HG03039 (cell line): ENCODE measurements around the gene SNX20.

Source experiments
- ATAC-seq: cut with Tn5 transposase; IDR thresholded peaks from one replicate; pipeline ENCODE4 v1.9.1; 2021; ENCODE audit warnings: mild to moderate bottlenecking, moderate library complexity; ENCODE audit not compliant: unreplicated experiment

SNX20 gene

DNA sequence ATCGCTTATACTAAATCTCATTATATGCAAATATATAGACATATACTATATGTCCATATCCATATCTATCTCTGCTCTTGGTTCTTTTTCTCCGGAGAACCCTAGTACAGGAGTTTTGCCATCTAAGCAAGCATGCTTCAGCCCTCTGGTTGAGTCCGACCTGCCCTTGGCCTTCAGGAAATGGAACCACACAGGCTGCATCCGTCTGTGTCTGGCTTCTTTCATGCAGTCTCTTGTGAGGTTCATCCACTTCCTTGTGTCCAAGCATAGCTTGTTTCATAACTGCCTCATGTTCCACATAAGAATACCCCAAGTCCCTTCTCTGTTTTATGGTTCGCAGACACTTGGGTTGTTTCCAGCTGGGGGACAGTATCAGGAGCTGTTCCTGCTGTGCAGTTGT, 16.8 kb downstream of the SNX20 start:
- no peak for ATAC-seq

DNA sequence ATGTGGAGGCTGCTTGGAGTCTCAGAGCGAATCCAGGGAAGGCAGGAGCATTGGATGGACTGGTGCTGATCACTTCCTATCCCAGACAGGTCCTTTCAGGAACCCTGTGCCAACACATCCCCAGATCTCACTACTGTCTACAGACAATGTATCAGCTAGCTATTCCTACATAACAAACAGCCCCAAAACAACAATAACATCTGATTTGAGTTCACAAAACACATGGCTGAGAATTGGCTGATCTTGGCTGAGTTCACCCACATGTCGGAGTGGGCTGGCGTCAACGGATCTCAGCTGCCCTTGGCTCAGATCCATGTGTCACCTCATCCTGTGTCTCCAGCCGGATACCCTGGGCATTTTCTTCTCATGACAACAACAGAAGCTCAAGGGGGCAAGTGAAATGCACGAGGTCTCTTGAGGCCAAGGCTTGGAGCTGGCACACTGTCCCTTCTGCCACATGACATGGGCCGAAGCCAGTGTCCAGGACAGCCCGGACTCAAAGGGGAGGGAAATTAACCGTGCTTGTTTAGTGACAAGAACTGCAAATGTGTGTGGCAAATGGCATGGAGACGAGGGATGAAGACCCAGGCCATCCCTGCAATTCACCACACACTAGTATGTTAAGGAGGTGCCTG, 18.7 kb downstream of the SNX20 start:
- ATAC-seq: no peak

DNA sequence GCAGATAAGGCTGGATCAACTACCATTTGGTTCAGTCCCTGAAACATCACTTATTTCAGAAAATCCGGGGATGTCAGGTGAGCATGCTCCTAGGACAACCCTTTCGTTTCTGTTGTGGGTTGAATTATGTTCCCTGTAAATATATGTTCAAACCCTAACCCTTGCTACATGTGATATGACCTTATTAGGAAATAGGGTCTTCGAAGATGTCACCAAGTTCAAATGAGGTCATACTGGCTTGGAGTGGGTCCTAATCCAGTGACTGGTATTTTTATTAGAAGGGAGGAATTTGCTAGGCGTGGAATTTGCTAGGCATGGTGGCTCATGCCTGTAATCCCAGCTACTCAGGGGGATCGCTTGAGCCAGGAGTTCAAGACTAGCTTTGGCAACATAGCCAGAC, 21.3 kb downstream of the SNX20 start:
- no peak for ATAC-seq

DNA sequence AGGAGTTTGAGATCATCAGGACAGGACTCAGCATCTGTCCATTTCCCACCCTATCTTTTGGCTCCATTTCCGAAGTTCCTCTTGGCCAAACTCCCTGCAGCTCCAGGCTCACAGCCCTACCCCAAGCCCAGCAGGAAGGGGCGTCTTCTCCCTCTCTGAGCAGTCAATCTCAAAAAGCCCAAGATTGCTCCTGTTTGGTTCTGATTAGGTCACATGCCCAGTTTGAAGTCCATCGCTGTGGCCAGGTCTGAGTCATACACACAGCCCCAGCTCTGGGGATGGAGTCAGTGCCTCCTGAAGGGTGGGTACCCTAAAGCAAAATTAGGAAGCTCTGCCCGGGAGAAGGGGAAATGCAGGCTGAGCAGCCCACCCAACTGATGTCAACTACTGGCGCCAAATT, 23.9 kb downstream of the SNX20 start:
- ATAC-seq: no peak

DNA sequence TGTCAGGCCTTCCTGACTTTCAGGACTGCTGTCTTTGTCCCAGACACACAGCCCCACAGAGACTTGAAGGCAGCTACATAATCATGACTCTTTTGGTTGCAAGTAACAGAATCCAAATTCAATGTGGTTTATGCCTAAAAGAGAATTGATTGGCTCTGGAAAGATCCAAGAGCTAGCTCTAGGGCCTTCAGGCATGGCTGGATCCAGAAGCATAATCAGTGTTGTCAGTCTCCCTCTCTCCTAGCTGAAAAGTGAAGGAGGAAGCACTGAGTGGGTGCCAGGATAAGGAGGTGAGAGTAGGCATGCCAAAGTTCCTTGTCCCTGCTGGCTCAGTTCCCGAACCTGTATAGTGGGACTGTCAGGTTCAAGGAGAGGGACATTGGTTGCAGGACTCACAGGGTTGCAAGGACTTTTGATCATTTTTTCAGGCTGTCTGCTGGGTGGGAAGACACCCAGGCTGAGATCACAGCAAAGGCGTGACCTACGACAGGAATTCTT, 25.5 kb downstream of the SNX20 start:
- no peak for ATAC-seq

DNA sequence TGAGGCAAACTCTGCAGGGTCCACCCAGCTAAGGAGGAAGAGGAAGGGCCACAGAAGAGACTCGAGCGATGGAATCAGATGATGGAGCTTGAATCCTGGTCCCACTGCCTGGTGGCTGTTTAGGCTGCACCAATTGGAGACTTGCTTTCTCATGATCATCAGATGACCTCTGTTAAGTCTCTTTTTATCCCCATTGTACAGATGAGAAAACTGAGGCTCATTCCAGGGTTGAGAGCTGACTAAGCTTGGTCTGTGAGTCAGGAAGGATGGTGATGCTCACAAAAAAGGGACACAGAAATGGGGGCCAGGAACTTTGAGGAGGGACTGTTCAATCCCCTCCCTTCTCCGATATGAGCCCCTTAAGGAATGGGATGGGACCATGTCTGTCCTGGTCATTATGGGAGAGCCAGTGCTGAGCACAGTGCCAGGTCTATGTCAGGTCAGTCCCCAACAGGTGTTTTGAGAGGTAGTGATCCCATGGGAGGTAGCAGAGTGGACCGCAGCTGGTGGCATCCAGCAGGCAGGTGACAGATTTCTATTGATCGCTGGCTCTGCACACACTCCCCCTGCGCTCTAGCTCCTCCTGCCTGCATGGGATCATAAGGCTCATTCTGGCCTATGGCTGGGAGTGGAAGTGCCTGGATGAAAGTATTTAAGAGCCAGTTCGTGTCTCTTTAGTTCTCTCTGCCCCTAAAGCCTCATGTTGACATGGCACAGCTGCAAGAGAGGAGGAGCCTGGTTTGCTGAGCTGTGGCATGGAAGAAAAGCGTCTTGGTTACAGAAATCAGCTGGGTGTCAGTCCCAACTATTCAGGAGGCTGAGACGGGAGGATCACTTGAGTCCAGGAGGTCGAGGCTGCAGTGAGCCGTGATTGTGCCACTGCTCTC, 27.2 kb downstream of the SNX20 start:
- ATAC-seq: no peak

DNA sequence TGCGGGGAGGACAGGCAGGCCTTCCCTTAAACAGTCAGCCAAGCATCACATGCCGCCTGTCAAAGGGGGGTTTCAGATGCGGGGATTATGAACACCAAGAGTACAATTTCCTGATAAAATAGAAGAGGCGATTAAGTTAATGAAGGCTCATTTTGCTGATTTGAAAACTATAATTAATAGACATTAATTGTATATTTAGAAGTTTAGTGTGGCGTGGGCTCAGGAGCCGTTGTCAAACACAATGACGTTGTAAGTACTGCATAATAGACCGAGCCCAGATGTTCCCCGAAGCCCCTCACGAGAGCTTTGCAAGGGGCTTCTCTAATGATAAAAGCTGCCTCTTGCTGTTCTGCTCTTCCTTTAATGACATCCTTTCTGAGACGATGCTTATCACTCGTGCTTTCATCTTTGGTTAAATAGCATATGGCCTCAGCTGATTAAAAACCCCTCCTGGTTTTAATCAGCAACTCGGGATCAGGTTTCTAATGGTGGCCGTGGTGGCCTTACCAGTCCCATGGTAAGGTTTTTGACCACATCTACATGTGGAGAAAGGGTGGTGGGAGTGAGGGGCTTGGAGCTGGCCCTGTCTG, 28.2 kb downstream of the SNX20 start:
- no peak for ATAC-seq

DNA sequence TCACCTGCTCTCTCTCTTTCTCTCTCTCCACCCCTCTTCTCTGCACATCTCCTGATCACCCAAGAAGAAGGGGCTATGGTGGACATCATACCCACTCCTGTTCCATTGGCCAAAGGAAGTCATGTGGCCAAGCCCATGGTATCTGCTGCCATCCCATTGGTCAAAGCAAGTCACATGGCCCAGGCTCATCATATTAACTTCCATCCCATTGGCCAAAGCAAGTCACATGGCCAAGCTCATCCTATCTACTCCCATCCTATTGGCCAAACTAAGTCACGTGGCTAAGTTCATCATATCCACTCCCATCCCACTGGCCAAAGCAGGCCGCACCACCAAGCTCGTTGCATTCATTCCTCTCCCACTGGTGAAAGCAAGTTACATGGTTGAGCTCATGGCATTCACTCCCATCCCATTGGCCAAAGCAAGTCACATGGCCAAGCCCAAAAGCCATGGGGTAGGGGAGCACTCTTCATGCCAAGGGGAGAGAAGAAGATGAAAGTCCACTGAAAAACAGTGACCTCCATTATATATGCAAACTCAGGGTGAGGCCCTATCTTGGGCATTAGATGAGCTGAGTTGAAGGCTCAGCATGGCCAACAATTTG, 29.2 kb downstream of the SNX20 start:
- no peak for ATAC-seq

DNA sequence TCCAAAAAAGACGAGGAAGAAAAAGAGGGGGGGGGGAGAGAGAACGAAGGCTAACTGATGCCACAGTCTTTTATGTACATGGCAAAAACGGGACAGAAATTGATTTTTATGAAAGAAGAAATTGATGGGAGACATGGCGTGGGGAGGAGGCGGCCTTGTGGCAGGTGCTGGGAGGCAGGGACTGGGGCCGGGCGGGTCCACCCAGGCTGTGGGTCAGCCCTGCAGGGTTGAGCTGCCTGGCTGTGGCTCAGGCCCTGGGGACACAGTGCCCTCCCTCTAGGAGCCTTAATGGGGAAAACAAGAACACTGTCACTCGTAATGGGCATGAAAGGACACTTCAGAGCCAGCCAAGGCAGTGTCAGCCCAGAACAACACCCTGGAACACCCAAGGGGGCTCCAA, 34.8 kb downstream of the SNX20 start:
- ATAC-seq: no peak

DNA sequence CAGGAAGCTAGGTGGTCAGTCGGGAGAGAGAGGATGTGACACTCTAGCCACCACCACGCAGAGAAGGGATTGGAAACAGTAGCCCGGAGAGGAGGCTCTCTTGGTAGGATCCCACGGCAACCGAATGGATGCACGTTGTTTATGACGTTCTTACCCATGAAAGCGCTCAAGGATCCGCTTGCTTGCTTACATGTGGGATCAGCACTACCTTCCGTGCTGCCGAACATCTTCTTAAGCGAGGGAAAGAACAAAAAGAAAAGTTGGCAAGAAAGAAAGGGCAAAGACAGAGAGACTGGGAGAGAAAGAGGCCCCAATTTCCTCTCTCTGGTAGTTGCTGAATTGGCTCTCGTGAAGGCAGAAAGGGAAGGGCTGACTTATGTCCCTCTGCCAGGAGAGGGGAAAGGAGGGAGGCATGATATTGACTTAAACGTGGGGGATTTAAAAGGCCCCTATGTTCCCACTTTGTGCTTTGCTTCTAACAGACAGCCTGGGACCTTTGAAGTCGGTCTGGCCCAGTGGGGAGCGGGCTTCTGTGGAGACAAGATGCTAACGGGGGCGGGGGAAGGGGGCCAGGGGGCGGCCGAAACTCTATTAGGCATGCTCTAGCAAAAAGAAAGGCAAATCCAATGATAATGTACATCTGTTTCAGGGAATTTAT, 35.4 kb downstream of the SNX20 start:
- no peak for ATAC-seq

DNA sequence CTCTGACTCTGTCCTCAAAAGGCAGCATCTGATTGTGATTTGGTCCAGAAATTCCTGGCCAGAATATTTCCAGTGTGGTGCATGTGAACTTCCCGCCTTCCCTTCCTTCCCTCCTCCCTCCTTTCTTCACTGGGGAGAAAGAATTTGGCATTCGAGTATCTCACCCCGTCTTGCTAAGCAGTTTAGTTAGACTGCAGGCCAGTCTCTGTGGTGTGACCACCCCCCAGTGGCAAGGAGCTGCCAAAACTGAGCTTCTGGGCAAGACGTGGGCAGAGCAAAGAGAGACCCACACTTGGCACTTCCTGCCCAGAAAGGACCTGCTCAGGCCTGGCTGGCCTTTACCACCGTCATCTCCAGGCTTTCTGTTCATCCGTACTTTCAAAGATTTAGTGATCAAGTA, 36.4 kb downstream of the SNX20 start:
- no peak for ATAC-seq

DNA sequence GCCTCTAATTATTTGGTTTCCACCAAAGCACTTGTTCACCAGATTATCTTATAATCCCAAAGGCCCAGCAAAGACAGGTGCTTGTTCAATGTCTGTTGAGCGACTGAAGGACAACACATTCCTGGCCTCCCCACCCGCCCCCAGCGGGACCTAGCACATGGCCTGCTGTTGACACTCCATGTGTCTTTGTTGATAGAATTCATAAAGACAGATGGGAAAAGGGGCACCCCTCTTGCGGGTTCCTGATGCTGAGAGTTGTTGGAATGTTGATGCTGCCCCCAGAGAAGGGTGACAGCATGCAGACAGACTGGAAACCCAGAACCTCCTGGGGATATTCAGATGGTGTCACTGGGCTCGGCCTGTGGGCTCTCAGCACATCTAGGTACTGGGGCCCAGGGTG, 36.9 kb downstream of the SNX20 start:
- no peak for ATAC-seq

DNA sequence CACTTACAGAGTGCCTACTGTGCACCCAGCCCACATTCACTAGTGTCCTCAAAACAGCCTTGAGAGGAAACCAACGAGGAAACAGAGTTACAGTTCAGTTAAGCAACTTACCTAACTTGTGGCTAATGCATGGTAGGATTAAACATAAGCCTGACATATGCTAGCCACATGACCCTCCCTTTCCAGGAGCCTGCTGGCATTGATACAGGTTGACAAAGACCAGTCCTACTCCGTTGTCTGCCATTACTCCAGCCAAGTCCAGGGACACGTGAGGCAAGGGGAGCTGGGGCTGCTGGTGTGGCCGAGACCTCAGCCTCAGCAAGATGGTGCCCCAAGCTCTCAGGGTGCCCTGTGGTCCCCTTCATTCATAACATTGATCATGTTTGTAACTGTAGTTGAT, 37.9 kb downstream of the SNX20 start:
- ATAC-seq: no peak

DNA sequence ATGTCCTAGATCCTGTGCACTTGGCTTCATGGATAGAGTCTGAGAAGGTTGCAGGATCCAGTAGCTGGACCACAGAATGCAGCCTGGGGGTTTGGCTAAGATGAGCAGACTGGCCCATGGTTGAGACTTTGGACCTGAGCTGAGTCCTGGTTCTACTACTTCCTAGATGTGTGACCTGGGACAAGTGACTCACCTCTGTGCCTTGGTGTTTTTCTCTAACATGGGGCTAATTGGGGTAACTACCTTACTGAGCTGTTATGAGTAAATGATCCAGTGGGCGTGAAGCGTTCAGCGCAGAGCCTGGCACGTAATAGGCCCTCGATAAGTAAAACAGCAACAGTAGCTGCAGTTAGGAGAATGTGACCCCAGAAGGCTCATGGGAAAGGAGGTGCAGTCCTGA, 38.8 kb downstream of the SNX20 start:
- no peak for ATAC-seq

DNA sequence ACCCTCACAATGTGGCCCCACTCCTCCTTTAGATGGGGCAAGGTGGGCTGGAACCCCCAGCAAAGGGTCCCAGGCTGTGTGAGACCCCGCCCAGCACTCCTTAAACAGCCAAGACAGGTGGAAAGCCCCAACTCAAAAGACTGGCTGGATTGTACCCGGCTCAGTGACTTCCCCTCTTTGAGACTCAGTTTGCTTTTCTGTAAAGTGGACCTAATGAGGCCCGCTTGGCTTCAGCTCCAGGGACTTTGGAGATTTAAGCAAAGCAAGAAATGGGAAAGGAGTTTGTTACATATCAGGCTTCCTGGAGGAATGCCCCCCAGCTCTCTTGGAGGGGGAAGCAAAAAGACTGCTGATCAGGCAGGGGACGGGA, 39.3 kb downstream of the SNX20 start:
- no peak for ATAC-seq

DNA sequence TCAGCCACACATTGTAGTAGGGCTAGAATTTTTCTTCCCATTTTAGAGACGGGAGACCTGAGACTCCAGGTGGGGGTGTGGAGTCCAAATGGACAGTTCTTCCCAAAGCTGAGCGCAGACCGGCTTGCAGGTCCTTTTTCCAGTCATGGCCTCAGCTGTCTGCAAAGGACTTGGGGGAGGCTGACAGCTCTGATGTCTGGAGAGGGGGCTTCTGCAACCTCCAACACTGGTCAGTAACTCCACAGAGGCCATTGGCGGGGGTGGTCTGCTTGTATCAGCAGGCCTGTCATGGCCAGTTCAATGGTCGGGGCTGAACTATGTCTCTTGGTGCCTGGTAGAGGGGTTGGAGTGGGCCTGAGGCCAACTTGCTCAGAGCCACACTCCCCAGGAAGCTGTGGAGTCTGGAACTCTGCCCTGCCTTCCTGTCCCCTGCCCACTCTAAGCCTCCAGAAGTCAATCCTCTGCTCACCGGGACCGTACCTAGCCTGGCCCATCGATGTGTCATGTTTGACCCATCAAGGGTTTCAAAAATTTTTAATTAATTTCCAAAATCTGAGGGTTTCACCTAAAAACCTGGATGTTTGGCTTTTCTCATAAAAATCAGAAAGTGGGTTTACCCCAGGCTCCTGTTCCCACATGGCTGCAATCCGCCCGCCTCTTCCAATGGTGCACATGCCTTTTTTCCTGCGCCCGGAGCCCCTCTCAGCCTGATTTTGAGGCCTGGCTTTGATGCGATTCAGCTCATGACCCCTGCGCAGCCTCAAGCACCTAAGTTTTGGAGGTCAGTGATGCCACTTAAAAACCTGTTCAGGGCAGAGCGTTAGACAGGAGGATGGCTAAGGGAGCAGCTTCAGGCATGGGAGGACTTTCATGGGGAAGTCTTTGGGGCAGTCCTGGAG, 39.9 kb downstream of the SNX20 start:
- ATAC-seq: no peak

DNA sequence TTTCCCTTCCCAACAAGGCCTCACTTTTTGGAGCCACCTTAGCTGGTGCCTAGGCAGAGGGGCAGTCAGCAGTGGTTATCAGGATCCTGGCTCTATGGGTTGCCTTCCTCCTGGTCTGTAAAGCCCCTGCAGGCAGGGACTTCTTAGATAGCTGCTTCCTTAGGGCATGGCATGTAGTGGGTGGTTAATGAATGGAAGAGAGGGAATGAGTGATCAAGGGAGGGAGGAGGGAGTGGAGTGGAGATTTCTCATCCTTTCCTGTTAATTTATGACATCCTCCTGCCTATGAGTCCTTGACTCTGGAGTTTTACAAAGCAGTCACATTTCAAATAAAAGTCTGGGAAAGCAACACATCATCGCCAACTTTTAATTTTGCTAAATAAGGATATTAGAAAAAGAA, 40.7 kb downstream of the SNX20 start:
- no peak for ATAC-seq

DNA sequence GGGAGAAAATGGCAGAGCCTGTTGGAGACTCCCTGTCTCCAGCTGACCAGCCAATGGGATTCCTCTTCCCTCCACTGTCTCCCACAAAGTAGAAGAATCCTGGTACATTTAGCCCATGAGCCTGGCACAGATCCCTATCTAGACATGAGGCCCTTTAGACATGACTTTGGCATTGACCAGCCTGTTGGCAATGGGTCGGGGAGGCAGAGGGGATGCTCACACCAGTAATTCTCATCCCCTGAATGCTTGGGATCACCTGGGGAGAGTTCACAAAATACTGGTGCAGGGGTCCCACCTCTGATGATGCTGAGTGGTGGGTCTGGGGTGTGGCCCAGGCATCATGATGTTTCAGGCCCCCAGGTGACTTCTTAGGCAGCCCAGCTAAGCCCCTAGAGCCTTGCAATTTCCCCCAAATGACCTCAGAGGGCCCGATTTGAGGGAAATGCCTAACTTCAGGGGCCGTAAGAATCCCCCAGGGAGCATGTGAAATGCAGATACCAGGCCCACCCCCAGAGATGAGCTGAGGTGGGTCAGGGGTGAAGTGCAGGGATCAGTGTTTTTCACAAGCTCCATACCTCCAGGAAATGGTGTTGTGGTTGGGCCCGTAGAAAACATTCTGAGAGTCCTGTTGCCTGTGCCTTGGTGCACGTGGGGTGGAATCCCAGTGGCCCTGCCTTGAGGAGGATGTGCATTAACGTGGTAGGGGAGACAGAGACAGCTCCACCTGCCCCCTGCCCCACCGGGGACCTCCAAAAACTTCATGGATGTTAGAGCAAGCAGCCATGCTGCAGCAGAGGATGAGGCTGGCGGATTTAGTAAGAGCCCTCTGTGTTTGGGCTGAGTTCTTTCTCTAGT, 42.1 kb downstream of the SNX20 start:
- ATAC-seq: no peak
